ENCODE data around the gene NATD1.

- no peak for TF ChIP-seq TAF1 (IDR thresholded peaks at IDR 0.05; ENCODE audit: low read depth)
- TF ChIP-seq TEAD4 (IDR thresholded peaks at IDR 0.05): no peak
- TF ChIP-seq YY1 (IDR thresholded peaks at IDR 0.05; ENCODE audit: low read depth): no peak
- TF ChIP-seq EP300 (IDR thresholded peaks at IDR 0.05; ENCODE audit: borderline replicate concordance): no peak
- no peak for TF ChIP-seq REST (IDR thresholded peaks at IDR 0.05; ENCODE audit: low read depth)
- TF ChIP-seq CEBPB (IDR thresholded peaks at IDR 0.05): no peak
- TF ChIP-seq EGR1 (IDR thresholded peaks at IDR 0.05): no peak
- no peak for TF ChIP-seq FOXM1 (IDR thresholded peaks at IDR 0.05; ENCODE audit: borderline replicate concordance, low read depth)
- TF ChIP-seq NFIC (IDR thresholded peaks at IDR 0.05): no peak
Observed at GRCh38 chr17:21291862-21292261, 38.7 kb upstream of the NATD1 start.

Data from Ishikawa (cell line).